ENCODE results near the gene LAMB2.

- TF ChIP-seq POLR2A (IDR thresholded peaks at IDR 0.05; ENCODE audit: low read depth, low read length) (no peak), POLR2AphosphoS5 (IDR thresholded peaks at IDR 0.05; ENCODE audit: low read depth, low read length) (no peak), TAF1 (IDR thresholded peaks at IDR 0.05; ENCODE audit: low read depth, low read length) (no peak), PAX5 (IDR thresholded peaks at IDR 0.05; ENCODE audit: insufficient read depth, low read length, severe bottlenecking) (no peak)
These were observed 2.6 kb upstream of the LAMB2 start for GRCh38 chr3:49135499-49135898.

Data from GM12891 (cell line).